GM23248 (cell line): Measurements from ENCODE around the gene DHRS4L2.

Experiments
- EZH2 ChIP-seq: fragments of 200-600 bp; sonication (generic); IDR thresholded peaks from 2 replicates; pipeline ENCODE4 v1.6.1; 2018; ENCODE audit warnings: antibody characterized with exemption, mild to moderate bottlenecking; ENCODE audit not compliant: insufficient read depth, poor library complexity, severe bottlenecking
- EZH2phosphoT487 ChIP-seq: fragments of 200-600 bp; sonication (generic); IDR thresholded peaks from 2 replicates; pipeline ENCODE4 v1.6.1; 2018; ENCODE audit warnings: antibody characterized with exemption, moderate library complexity, mild to moderate bottlenecking, low read depth; ENCODE audit not compliant: insufficient read depth

DNA sequence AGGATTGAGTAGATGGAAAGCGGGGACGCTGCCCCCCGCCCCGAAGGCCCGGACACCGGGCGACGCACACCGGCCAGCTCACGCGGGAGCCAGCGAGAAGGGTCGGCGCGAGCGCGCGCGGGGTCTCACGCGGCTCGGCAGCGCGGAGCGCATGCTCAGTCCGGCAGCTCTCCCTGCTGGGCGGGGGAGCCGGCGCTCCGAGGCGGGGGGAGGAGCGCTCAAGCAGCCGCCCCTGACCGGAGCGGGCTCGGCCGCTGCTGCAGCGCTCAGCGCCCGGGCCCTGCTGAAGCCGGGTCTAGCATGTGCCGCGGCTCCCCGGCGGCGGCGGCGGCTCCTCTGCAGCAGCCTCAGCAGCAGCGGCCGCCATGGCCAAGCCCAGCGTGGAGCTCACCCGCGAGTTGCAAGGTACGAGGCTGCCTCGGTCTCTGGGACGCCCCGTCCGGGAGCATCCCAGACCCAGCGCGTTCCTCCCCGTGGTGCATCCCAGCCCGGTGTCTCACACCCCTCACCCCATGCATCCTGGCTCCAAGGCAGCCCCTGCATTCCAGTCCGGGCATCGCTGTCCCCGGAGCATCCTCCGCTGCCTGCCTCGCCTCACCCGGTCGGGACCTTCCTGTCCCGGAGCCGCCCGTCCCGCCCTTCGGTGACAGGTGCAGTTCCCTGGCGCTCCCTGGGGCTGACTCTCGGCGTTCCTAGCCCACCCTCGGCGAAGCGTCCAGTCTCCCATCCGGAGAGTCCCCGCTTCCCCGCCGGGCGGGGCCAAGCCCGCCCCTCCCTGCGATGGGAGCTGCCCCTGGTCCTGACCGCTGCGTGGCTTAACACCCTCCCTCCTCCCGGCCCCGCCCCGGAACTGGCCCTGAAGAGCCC lies 63.3 kb downstream of the DHRS4L2 start, which contains the start of gene CARMIL3:
- TF ChIP-seq EZH2 (no peak), EZH2phosphoT487 (no peak)
